HFFc6 (cell line): ENCODE data around the gene SIRPG. TPM values are rescaled to one million over a fixed set of nuclear protein-coding genes. Genes with fewer than 3 reads are reported as not detected.

Source experiments
- DNase-seq: peaks from one replicate; pipeline ENCODE4 v3.0.0-alpha.2; 2018
- H3K27ac Mint-ChIP-seq: 2 replicates; pipeline ENCODE4 v1.8.0; 2020; ENCODE audit warnings: mild to moderate bottlenecking, mixed read lengths
- H3K27me3 Mint-ChIP-seq: 2 replicates; pipeline ENCODE4 v1.8.0; 2021; ENCODE audit warnings: mild to moderate bottlenecking, moderate library complexity, mixed read lengths; ENCODE audit not compliant: insufficient read depth
- H3K36me3 Mint-ChIP-seq: 2 replicates; pipeline ENCODE4 v1.8.0; 2021; ENCODE audit warnings: low read depth, mixed read lengths
- H3K4me1 Mint-ChIP-seq: 2 replicates; pipeline ENCODE4 v1.8.0; 2020; ENCODE audit warnings: low read depth, mixed read lengths
- H3K4me3 Mint-ChIP-seq: 2 replicates; pipeline ENCODE4 v1.8.0; 2020; ENCODE audit warnings: mild to moderate bottlenecking, moderate library complexity, mixed read lengths
- H3K9me3 Mint-ChIP-seq: 2 replicates; pipeline ENCODE4 v1.8.0; 2020; ENCODE audit warnings: mild to moderate bottlenecking, mixed read lengths
- CTCF ChIP-seq: fragments of 200-600 bp; sonication (generic); IDR thresholded peaks from 2 replicates; pipeline ENCODE4 v1.5.0; 2021; ENCODE audit warnings: antibody characterized with exemption, mild to moderate bottlenecking
- total RNA-seq, 6 experiments: library from RNA; stranded (reverse); fragmentation: NEBNext Ultra II Directional; extraction: Animal tissue kit (Norgen Biotek cat#: 25700); gene quantifications; 2 replicates in 1 of 6; 3 replicates in 5 of 6; pipeline ENCODE4 v1.2.3, GENCODE V29; 2021

SIRPG gene
- total RNA-seq, 6 experiments from 2014 or later = not detected

DNA sequence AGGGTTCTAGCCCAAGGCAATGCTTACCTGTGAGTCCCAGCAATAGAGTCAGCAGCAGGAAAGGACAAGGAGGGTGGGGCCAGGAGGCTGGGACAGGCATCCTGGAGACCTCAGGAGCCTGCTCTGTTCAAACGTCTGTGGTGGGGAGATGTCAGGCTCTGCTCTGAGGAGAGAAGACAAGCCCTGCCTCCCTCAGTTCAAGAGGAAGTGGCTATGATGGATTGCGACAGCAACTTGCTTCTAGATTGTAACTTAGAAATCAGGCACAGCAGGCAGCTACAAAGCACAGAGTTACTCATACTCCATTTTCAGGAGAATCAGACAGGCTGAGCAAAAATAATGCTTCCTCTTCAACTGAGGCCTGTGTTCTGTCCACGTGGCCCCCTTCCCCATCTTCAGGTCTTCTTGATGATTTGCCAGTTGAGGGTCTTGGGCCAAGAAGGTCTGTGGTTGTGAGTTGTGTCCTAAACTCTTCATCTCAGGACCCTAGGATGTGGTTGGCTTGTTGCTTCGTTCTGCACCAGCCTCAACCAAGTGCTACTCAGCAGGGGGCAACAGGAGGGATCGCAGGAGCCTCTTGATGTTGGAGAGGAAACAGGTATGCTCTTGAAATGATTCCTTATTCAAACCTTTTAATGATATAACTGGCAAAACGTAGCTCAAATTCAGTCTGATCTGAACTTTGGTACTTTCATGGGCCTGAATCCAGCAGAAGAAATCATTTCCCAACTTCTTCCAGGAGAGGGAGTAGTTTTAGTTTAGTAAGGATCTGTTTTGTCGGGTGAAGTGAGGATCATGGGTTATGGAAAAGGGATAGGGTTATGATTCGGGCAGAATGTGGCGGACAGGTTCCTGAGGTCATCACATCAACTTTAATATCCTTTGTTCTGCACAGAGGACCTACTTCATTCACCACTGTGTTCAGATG is 68.8 kb downstream of the SIRPG start:
- Mint-ChIP-seq H3K27ac (no peak overlapping the region), H3K4me3 (no peak overlapping the region), H3K9me3 (no peaks in the 10 kb centered on the region), H3K36me3 (no peaks in the 10 kb centered on the region), H3K4me1 (no peaks in the 10 kb centered on the region), H3K27me3 (no peaks in the 10 kb centered on the region)
- DNase-seq = no peak
- no peak for TF ChIP-seq CTCF

- Mint-ChIP-seq H3K4me1 (no peaks in the 10 kb centered on the region), H3K4me3 (no peak overlapping the region), H3K27ac (no peak overlapping the region), H3K27me3 (no peaks in the 10 kb centered on the region), H3K9me3 (no peaks in the 10 kb centered on the region), H3K36me3 (no peaks in the 10 kb centered on the region)
- no peak for DNase-seq
- no peak for TF ChIP-seq CTCF
These were observed 69.6 kb downstream of the SIRPG start for GRCh38 chr20:1587781-1588532.

DNA sequence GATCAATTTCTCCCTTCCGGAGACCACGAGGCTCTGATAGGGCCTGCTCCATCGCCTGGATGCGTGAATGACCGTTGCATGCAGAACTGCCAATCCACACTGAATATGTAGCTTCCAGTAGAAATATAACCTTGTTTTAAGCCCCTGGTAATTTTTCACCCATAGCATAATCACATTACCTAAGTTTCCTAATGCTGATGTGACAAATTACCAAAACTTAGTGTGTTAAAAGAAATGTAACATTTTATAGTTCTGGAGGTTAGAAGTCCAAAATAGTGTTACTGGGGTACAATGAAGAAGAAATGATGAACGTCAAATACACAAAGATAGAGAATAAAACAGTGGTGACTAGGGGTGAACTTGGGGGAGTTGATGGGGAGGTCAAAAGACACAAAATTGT is 78.1 kb downstream of the SIRPG start:
- no peak for DNase-seq
- no peak for TF ChIP-seq CTCF
- H3K27ac Mint-ChIP-seq = no peak overlapping the region
- no peaks in the 10 kb centered on the region for H3K4me1 Mint-ChIP-seq
- no peaks in the 10 kb centered on the region for H3K9me3 Mint-ChIP-seq
- H3K36me3 Mint-ChIP-seq = no peaks in the 10 kb centered on the region
- H3K4me3 Mint-ChIP-seq = no peak overlapping the region
- H3K27me3 Mint-ChIP-seq = peaks cover 24% of the 10 kb centered on the region

Other genes starting within 250 kb of the SIRPG start
- gene NSFL1C, start 190.9 kb downstream of the SIRPG start, total RNA-seq = 100 to 1,000 TPM in 3 of 6 experiments, 10 to 100 TPM in 3; 85.4 to 125 (median 103) TPM
- not detected for gene SIRPB2, start 166.4 kb downstream of the SIRPG start, total RNA-seq
- not detected for gene SIRPD, start 100.1 kb downstream of the SIRPG start, total RNA-seq
- not detected for gene SIRPB1, start 37.8 kb downstream of the SIRPG start, total RNA-seq
- 10 to 100 TPM; 44.0 to 66.2 (median 47.5) TPM for gene SIRPA, start 237.6 kb upstream of the SIRPG start, total RNA-seq